ENCODE measurements around the gene ZNF385D. TPM values are rescaled to one million over a fixed set of nuclear protein-coding genes. Genes with fewer than 3 reads are reported as not detected.
A peak's percentile ranks its signal among the peaks of the same experiment; 100 is the strongest.
"Not testable (repeated sequence)": the region's sequence is repeated elsewhere in the genome, so short reads cannot be mapped to it uniquely, and the experiment has no call there.

The ZNF385D gene
- total RNA-seq, 1 donor from 2014 or later: 0.43 TPM

- no peak overlapping the region for H3K4me3 Mint-ChIP-seq (ENCODE audit: unreplicated experiment)
- TF ChIP-seq, protein P1, sequence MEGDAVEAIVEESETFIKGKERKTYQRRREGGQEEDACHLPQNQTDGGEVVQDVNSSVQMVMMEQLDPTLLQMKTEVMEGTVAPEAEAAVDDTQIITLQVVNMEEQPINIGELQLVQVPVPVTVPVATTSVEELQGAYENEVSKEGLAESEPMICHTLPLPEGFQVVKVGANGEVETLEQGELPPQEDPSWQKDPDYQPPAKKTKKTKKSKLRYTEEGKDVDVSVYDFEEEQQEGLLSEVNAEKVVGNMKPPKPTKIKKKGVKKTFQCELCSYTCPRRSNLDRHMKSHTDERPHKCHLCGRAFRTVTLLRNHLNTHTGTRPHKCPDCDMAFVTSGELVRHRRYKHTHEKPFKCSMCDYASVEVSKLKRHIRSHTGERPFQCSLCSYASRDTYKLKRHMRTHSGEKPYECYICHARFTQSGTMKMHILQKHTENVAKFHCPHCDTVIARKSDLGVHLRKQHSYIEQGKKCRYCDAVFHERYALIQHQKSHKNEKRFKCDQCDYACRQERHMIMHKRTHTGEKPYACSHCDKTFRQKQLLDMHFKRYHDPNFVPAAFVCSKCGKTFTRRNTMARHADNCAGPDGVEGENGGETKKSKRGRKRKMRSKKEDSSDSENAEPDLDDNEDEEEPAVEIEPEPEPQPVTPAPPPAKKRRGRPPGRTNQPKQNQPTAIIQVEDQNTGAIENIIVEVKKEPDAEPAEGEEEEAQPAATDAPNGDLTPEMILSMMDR (IDR thresholded peaks at IDR 0.05): no peak
- no peaks in the 10 kb centered on the region for H3K27me3 Mint-ChIP-seq (ENCODE audit: unreplicated experiment)
- no peaks in the 10 kb centered on the region for H3K4me1 Mint-ChIP-seq (ENCODE audit: unreplicated experiment)
- no peaks in the 10 kb centered on the region for H3K9me3 Mint-ChIP-seq (ENCODE audit: unreplicated experiment)
- H3K36me3 Mint-ChIP-seq (ENCODE audit: unreplicated experiment): no peaks in the 10 kb centered on the region
- no peak for DNase-seq (ENCODE audit: extremely low spot score, unreplicated experiment)
- no peak overlapping the region for H3K27ac Mint-ChIP-seq (ENCODE audit: unreplicated experiment)
These were observed 250.2 kb downstream of the ZNF385D start for GRCh38 chr3:21500834-21501233.

GRCh38 chr3:21490671-21491070, 260.3 kb downstream of the ZNF385D start:
- not testable (repeated sequence) for H3K4me1 Mint-ChIP-seq (ENCODE audit: unreplicated experiment); H3K27me3 Mint-ChIP-seq (ENCODE audit: unreplicated experiment); H3K36me3 Mint-ChIP-seq (ENCODE audit: unreplicated experiment); H3K9me3 Mint-ChIP-seq (ENCODE audit: unreplicated experiment); H3K4me3 Mint-ChIP-seq (ENCODE audit: unreplicated experiment); H3K27ac Mint-ChIP-seq (ENCODE audit: unreplicated experiment); DNase-seq (ENCODE audit: extremely low spot score, unreplicated experiment)

DNA sequence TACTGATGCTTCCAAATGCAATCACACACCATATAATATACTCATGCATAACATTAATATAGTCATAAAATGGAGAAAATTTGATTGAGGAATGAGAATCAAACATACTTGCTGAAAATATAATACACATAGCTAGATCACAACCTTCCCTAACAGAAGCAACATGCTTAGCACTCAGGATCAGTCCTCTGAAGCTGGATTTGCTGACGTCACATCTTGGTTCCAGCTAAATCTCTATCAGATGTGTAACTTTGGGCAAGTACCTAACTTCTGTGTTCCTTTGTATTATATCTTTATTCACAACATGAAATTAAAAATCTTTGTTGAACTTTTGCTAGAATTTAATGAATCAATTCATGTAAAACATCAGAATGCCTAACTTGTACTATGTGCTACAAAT, 263.5 kb downstream of the ZNF385D start:
- no peak overlapping the region for H3K27ac Mint-ChIP-seq (ENCODE audit: unreplicated experiment)
- TF ChIP-seq, protein P1 (IDR thresholded peaks at IDR 0.05): no peak
- H3K4me1 Mint-ChIP-seq (ENCODE audit: unreplicated experiment): no peaks in the 10 kb centered on the region
- DNase-seq (ENCODE audit: extremely low spot score, unreplicated experiment): no peak
- no peak overlapping the region for H3K4me3 Mint-ChIP-seq (ENCODE audit: unreplicated experiment)
- H3K9me3 Mint-ChIP-seq (ENCODE audit: unreplicated experiment): no peaks in the 10 kb centered on the region
- peaks cover 5% of the 10 kb centered on the region for H3K27me3 Mint-ChIP-seq (ENCODE audit: unreplicated experiment)
- H3K36me3 Mint-ChIP-seq (ENCODE audit: unreplicated experiment): no peaks in the 10 kb centered on the region

GRCh38 chr3:21486024-21486935, 264.7 kb downstream of the ZNF385D start:
- H3K9me3 Mint-ChIP-seq (ENCODE audit: unreplicated experiment); H3K36me3 Mint-ChIP-seq (ENCODE audit: unreplicated experiment); H3K4me3 Mint-ChIP-seq (ENCODE audit: unreplicated experiment); H3K27me3 Mint-ChIP-seq (ENCODE audit: unreplicated experiment); H3K4me1 Mint-ChIP-seq (ENCODE audit: unreplicated experiment); H3K27ac Mint-ChIP-seq (ENCODE audit: unreplicated experiment); DNase-seq (ENCODE audit: extremely low spot score, unreplicated experiment): not testable (repeated sequence)

GRCh38 chr3:21484828-21485144, 266.2 kb downstream of the ZNF385D start:
- TF ChIP-seq, protein P1 (IDR thresholded peaks at IDR 0.05): no peak
- no peaks in the 10 kb centered on the region for H3K36me3 Mint-ChIP-seq (ENCODE audit: unreplicated experiment)
- no peak for DNase-seq (ENCODE audit: extremely low spot score, unreplicated experiment)
- H3K27ac Mint-ChIP-seq (ENCODE audit: unreplicated experiment): no peak overlapping the region
- no peaks in the 10 kb centered on the region for H3K9me3 Mint-ChIP-seq (ENCODE audit: unreplicated experiment)
- no peaks in the 10 kb centered on the region for H3K4me1 Mint-ChIP-seq (ENCODE audit: unreplicated experiment)
- peaks cover 5% of the 10 kb centered on the region for H3K27me3 Mint-ChIP-seq (ENCODE audit: unreplicated experiment)
- H3K4me3 Mint-ChIP-seq (ENCODE audit: unreplicated experiment): no peak overlapping the region

DNA sequence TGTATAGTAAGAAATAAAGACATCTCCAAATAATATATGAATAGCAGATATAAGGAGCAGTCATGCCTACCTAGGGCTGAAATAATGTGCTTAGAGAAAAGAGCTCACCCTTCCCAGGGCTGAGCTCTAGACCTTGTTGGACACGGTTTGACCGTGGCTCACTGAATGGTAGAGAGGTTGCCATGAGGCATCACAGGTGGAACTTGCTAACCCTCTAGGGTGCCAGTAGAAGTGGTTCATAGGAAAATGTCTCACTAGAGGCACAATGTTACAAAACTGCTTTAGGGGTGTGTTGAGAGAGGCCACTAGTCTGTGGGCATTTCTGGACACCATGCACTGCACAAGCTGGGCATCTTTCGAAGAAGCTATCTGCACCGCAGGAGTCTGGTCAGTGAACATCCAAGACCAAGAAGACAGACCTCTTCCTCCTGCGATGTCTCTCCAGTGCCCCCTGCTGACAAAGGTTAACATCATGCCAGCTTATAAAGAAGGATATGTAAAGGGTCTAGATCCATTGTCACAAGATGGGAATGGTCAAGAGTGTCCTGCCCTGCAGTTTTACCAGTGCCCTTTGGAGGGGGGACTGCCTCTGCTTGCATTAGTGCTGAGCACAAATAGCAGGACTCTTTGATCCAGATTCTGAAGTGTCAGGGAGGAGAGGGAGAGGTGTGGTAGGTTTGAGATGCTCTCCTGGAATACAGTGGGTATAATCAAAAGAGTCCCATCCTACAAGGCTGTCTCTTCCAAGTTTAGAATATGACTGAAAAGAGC, 266.8 kb downstream of the ZNF385D start:
- H3K36me3 Mint-ChIP-seq (ENCODE audit: unreplicated experiment): no peaks in the 10 kb centered on the region
- H3K27ac Mint-ChIP-seq (ENCODE audit: unreplicated experiment): no peak overlapping the region
- TF ChIP-seq, protein P1 (IDR thresholded peaks at IDR 0.05): peak; percentile 80
- no peaks in the 10 kb centered on the region for H3K4me1 Mint-ChIP-seq (ENCODE audit: unreplicated experiment)
- no peaks in the 10 kb centered on the region for H3K9me3 Mint-ChIP-seq (ENCODE audit: unreplicated experiment)
- H3K4me3 Mint-ChIP-seq (ENCODE audit: unreplicated experiment): no peak overlapping the region
- peak; percentile 86 for DNase-seq (ENCODE audit: extremely low spot score, unreplicated experiment)
- peaks cover 5% of the 10 kb centered on the region for H3K27me3 Mint-ChIP-seq (ENCODE audit: unreplicated experiment)

Measured in osteocyte (in vitro differentiated cells).